TTC549 (cell line): ENCODE measurements around the gene KIF12.
"Not testable (repeated sequence)": the region's sequence is repeated elsewhere in the genome, so short reads cannot be mapped to it uniquely, and the experiment has no call there.

ENCODE experiments used
- FAIRE-seq: peaks from 2 replicates; lab custom pipeline; 2012; peaks lifted over from hg19 to GRCh38; lab: Jason Lieb, UNC

The KIF12 gene

GRCh38 chr9:114098936-114099668 lies at the start of gene KIF12:
Gene KIF12, minus strand, starts transcription at chr9:114099292. Its CDS starts 16 bp downstream, at chr9:114099276.
- no peak for FAIRE-seq

GRCh38 chr9:114146735-114147134 lies 47.6 kb upstream of the KIF12 start:
- no peak for FAIRE-seq

DNA sequence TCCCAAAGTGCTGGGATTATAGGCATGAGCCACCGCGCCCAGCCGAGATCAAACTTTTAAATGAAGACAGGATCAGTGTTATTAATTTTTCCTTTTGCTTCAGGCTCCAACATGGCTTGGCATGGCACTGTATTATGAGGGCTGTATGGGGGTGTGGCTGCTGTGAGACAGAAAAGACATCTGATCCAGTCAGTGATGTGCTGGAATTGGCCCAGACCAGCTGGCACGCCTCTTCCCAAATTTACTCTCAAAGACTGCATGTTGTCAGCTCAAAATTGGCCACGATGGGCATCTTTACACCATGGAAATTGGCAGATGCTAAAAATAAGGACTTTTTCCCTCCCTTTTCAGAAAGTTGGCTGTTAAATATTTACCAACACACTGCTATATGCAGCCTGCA lies 44.1 kb upstream of the KIF12 start:
- FAIRE-seq, result no peak

- no peak for FAIRE-seq
These were observed 42.7 kb upstream of the KIF12 start for GRCh38 chr9:114141553-114142402.

- FAIRE-seq, result no peak
These were observed 41.8 kb upstream of the KIF12 start for GRCh38 chr9:114140850-114141249.

- no peak for FAIRE-seq
These were observed 41.3 kb upstream of the KIF12 start for GRCh38 chr9:114140401-114140800.

DNA sequence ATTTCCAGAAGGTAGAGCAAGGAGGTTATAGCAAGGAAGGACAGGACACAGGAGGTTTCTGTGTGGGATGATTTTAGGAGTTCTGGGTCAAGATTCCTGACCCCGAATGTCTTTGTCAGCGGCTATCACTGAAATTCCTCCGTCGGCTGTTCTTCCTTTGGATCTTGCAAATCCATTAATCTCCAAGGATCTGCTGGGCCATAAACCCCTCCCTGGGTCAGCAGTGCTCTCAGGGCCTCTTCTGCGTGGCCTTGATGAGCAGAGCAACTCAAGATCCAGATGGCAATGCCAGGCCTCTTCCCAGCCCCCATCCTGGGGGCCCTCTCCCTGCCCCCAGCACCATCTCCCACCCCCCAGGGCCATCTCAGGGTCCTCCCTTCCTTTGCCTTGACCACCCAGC lies 40.0 kb upstream of the KIF12 start:
- no peak for FAIRE-seq

DNA sequence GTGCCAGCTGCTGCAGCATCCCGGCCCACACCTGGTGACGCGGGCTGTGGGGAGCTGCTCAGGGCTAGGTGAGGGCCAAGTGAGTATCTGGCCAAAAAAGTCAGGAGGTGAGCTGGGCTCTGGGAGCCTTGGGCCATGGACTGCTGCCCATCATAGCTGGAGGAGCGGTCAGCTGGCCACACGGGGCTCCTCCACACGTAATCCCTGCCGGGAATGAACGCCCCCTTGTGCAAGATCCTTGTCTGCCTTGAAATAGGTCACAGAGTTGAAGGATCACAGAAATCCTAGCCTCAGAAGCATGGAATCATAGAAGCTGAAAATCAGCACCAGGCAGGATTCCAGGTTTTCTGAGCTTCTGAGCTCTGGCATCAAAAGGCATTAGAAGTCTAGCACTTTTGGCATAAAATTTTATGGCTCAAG lies 39.5 kb upstream of the KIF12 start:
- no peak for FAIRE-seq

DNA sequence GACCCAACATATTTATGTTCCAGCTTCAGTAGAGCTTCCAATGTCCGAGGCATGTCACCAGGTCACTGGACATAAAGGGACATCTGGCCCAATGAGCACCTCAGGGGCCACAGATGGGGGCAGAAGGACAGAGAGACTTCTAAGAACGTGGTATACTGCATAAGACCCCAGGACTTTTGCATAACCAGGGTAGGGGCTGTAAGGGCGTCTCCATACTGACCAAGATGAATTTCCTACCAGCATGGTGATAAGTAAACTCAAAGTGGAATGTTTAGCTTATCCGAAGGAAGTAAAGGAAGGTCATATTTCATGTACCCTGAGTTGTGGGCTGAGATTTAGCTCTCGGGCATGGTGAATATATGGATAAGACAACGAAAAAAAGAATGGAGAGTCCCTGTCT lies 38.7 kb upstream of the KIF12 start:
- FAIRE-seq, result no peak

DNA sequence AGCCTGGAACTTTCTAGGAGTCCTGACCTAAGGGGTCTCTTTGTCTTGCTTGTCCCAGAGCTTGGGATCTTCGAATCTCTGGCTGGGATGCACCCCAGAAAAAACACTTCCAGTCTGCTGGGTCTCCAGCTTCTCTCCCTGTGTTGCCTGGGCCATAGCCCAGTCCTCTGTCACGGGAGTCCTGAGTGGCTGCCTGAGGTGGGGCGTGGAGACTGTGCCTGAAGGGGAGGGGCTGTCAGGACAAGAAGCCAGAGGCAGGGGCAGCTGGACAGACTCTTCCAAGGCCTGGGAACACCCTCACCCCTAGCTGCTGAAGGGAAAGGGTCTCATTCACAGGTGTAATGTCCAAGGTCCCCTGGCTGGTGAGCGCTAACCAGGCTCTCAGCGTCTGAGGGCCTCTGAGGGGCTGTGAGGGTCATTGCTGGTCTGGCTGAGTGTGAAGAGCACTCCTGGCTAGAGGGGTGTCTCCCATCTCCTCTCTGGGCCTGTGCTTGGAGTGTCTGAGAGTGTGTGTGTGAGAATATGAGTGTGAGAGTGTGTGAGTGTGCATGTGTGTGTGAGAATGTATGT lies 35.8 kb upstream of the KIF12 start:
- no peak for FAIRE-seq

GRCh38 chr9:114132550-114132918 lies 33.4 kb upstream of the KIF12 start:
- no peak for FAIRE-seq

- no peak for FAIRE-seq
These were observed 32.9 kb upstream of the KIF12 start for GRCh38 chr9:114131808-114132549.

DNA sequence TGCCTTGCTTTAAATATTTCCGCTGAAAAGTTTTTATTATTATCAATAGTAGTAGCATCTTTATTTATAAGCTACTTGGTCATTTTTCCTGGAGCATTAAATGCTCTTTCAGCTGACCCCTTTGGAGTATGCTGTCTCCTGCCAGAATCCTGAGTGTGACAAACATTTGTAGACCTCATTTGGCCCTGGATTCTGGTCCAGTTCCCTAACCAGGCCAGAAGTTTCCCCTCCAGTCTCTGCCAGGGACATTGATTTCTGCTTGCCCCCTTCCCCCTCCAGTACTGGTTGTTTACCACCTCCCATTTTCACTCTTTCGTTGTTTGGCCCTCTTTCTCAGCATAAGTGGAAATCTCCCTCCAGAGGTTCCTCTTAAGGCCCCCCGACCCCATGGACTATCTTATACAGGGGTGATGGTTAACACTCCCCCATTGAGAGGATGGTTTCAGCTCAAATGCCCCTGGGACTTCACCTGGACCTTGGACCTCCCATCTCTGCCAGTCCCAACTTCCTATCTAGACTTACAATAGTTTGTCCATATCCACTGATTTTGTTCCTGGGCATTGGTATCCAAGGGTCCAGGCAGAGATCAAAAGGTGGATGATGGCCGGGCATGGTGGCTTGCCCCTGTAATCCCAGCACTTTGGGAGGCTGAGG lies 31.7 kb upstream of the KIF12 start:
- FAIRE-seq, result no peak

GRCh38 chr9:114130141-114130540 lies 31.0 kb upstream of the KIF12 start:
- no peak for FAIRE-seq

DNA sequence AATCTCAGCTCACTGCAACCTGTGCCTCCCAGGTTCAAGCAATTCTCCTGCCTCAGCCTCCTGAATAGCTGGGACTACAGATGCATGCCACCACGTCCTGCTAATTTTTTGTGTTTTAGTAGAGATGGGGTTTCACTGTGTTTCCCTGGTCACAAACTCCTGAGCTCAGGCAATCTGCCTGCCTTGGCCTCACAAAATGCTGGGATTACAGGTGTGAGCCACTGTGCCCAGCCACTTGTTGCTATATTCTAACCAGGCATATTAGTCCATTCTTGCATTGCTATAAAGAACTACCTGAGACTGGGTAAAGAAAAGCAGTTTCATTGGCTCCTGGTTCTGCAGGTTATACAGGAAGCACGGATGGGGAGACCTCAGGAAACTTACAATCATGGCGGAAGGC lies 29.7 kb upstream of the KIF12 start:
- FAIRE-seq, result not testable (repeated sequence)

- FAIRE-seq, result no peak
These were observed 27.4 kb upstream of the KIF12 start for GRCh38 chr9:114126247-114127060.

- no peak for FAIRE-seq
These were observed 26.5 kb upstream of the KIF12 start for GRCh38 chr9:114125476-114126013.

DNA sequence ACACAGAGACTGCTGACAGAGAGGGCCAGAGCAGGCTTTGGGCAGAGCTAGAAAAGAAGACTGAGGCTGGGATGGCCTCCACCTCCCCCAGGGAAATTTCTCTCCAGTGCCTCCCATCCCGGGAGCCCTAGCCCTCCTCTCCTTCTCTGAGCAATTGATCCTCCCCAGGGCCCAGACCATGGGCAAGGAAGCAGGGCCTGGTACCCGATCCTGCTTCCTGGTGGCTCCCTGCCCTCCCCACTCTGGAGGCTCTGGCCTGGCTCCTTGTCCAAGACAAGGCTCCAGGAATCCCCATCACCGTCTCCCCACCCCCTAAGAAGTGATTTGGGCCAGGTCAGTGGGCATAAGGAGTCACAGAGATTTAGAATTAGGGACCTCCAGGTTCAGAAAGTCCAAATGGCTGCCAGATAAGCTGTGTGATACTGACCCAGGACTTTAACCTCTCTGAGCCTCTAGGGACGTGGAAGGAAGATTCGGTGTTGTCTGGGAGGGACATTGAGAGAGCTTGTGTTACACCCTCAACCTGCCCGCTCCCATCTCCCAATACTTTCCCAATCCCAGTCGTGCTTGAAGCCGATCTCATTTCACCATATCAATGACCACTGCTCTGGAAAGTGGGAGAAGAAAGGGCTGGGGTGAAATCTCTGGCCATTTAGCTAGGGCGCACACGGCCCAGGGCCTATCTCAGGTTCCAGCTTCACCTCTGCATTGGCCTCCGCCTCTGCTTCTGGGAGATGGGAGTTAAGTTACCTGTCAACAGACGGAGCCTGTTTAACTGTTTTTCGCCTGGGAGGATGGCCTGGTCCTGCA lies 25.8 kb upstream of the KIF12 start:
- no peak for FAIRE-seq

DNA sequence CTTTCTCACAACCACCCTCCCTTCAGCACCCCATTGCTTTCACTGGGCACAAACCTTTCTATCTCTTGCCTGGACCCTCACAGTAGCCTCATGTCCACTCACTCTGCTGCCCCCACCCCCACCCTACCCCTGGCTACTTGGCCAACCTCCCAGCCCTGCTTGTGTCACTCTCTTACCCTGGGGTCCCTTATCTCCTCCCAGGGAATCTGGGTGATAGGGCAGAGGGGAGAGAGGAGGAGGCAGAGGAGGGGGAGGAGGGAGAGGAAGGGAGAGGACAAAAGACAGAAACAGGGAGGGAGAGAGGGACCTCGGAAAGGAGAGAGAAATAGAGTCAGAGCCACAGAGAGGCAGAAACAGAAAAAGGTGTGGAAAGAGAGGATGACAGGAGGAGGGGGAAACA lies 25.0 kb upstream of the KIF12 start:
- FAIRE-seq, result no peak
